ENCODE results near the gene TTC12.

DNA sequence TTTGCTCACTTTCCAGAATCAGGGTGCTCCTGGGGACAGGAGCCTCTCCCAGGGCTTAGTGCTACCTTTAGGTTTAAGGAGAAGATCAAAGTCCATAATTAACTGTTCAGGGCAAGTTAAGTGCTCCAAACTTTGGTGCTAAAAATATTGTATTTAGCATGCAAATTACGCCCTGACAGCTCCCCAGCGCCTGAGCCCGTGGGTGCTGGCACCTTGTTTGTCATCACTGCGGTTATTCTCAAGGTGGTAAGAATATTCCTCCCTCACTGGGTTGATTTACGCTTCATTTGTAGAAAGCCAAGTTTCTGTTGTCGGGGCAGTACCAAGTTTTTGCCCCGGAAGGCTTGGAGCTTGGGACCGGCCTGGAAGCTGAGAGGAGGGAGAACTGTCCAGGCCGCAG is 94.5 kb downstream of the TTC12 start:
- TF ChIP-seq, protein P1, sequence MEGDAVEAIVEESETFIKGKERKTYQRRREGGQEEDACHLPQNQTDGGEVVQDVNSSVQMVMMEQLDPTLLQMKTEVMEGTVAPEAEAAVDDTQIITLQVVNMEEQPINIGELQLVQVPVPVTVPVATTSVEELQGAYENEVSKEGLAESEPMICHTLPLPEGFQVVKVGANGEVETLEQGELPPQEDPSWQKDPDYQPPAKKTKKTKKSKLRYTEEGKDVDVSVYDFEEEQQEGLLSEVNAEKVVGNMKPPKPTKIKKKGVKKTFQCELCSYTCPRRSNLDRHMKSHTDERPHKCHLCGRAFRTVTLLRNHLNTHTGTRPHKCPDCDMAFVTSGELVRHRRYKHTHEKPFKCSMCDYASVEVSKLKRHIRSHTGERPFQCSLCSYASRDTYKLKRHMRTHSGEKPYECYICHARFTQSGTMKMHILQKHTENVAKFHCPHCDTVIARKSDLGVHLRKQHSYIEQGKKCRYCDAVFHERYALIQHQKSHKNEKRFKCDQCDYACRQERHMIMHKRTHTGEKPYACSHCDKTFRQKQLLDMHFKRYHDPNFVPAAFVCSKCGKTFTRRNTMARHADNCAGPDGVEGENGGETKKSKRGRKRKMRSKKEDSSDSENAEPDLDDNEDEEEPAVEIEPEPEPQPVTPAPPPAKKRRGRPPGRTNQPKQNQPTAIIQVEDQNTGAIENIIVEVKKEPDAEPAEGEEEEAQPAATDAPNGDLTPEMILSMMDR (IDR thresholded peaks at IDR 0.05), result no peak
- no peak for TF ChIP-seq POLR2A (IDR thresholded peaks at IDR 0.05)
- no peak for TF ChIP-seq POLR2AphosphoS5 (IDR thresholded peaks at IDR 0.05)

Measured in prostate gland (tissue), 2 donors.